HCT116 (cell line): ENCODE results near the gene PBX1.

Experiments
- CEBPB ChIP-seq: IDR thresholded peaks from 2 replicates; pipeline ENCODE4 v1.6.1; 2012; ENCODE audit warnings: low read depth
- ELF1 ChIP-seq: IDR thresholded peaks from 2 replicates; pipeline ENCODE4 v1.6.1; 2012; ENCODE audit warnings: low read depth, borderline replicate concordance
- EZH2phosphoT487 ChIP-seq: fragments of 200-600 bp; IDR thresholded peaks from 2 replicates; pipeline ENCODE4 v1.6.1; 2018; ENCODE audit warnings: antibody characterized with exemption, borderline replicate concordance
- POLR2A ChIP-seq: IDR thresholded peaks from 2 replicates; pipeline ENCODE4 v1.7.0; 2011; ENCODE audit warnings: borderline replicate concordance; ENCODE audit not compliant: insufficient read depth, insufficient read length; ENCODE audit errors: extremely low read depth
- SRF ChIP-seq: IDR thresholded peaks from 2 replicates; pipeline ENCODE4 v1.6.1; 2012; ENCODE audit warnings: low read depth
- ZNF274 ChIP-seq: fragments of 200-500 bp; sonication (Bioruptor generic); IDR thresholded peaks from 2 replicates; pipeline ENCODE4 v1.6.1; 2014; ENCODE audit warnings: mild to moderate bottlenecking, low read depth, low read length, inconsistent platforms
- TF ChIP-seq, protein P1 (sequence below), 3 experiments: fragments of 200-600 bp in 1 of 3; sonication (generic) in 1 of 3; IDR thresholded peaks in 2 of 3; conservative IDR thresholded peaks in 1 of 3; 2 replicates each; pipeline ENCODE4 v1.5.1; 2012 to 2017; ENCODE audit warnings: low read depth in 2 of 3, low read length in 2 of 3, antibody characterized with exemption in 1 of 3, borderline replicate concordance in 1 of 3, control low read depth in 1 of 3, mild to moderate bottlenecking in 1 of 3, mixed read lengths in 1 of 3, mixed run types in 1 of 3, moderate library complexity in 1 of 3; ENCODE audit not compliant: insufficient read depth in 1 of 3
- TF ChIP-seq, protein P2 (sequence below): IDR thresholded peaks from 2 replicates; pipeline ENCODE4 v1.6.1; 2012
- TF ChIP-seq, protein P3 (sequence below): IDR thresholded peaks from 2 replicates; pipeline ENCODE4 v1.6.1; 2012

DNA sequence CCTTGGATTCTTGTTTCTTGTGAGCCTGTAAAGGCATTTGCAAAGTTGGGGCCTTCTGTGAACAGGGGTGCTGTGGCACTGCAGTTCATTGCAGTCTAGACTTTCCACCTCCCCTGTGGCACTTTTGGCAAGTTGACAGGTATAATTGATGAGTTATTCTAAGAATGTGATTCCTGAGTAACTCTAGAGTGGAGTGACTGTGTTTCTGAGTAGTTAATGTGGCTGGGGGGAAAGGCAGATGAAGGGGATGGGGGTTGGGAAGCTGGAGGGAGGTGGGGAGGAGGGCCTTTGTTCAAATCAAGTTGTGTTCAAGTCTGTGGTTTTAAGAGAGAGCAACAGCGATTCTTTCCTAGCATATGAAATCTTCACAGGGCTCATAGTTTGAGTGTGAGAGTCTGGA lies 32.9 kb downstream of the PBX1 start:
- TF ChIP-seq POLR2A (no peak), ELF1 (no peak), CEBPB (no peak), EZH2phosphoT487 (no peak), ZNF274 (no peak), SRF (no peak)
- TF ChIP-seq, protein P1, sequence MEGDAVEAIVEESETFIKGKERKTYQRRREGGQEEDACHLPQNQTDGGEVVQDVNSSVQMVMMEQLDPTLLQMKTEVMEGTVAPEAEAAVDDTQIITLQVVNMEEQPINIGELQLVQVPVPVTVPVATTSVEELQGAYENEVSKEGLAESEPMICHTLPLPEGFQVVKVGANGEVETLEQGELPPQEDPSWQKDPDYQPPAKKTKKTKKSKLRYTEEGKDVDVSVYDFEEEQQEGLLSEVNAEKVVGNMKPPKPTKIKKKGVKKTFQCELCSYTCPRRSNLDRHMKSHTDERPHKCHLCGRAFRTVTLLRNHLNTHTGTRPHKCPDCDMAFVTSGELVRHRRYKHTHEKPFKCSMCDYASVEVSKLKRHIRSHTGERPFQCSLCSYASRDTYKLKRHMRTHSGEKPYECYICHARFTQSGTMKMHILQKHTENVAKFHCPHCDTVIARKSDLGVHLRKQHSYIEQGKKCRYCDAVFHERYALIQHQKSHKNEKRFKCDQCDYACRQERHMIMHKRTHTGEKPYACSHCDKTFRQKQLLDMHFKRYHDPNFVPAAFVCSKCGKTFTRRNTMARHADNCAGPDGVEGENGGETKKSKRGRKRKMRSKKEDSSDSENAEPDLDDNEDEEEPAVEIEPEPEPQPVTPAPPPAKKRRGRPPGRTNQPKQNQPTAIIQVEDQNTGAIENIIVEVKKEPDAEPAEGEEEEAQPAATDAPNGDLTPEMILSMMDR (IDR thresholded peaks at IDR 0.05 in 2 of 3, conservative IDR thresholded peaks at IDR 0.05 in 1 of 3; ENCODE audit: borderline replicate concordance in 1 of 3, insufficient read depth in 1 of 3, low read depth in 2 of 3, low read length in 2 of 3): no peak
- TF ChIP-seq, protein P2, sequence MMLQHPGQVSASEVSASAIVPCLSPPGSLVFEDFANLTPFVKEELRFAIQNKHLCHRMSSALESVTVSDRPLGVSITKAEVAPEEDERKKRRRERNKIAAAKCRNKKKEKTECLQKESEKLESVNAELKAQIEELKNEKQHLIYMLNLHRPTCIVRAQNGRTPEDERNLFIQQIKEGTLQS: no peak
- TF ChIP-seq, protein P3, sequence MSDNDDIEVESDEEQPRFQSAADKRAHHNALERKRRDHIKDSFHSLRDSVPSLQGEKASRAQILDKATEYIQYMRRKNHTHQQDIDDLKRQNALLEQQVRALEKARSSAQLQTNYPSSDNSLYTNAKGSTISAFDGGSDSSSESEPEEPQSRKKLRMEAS: no peak
